Spleen (tissue), 3 donors: Measurements from ENCODE around the gene FBXO31.

ENCODE experiments used
- POLR2A ChIP-seq, 3 donors: fragments of 450-650 bp; IDR thresholded peaks; one replicate each; pipeline ENCODE4 v1.5.1; 2017; ENCODE audit warnings: antibody characterized with exemption in 3 of 3, mild to moderate bottlenecking in 1 of 3
- POLR2AphosphoS5 ChIP-seq, 3 donors: sonication (generic); formaldehyde crosslinking; IDR thresholded peaks; one replicate each; pipeline ENCODE4 v1.5.1; 2017; ENCODE audit warnings: antibody characterized with exemption in 3 of 3

DNA sequence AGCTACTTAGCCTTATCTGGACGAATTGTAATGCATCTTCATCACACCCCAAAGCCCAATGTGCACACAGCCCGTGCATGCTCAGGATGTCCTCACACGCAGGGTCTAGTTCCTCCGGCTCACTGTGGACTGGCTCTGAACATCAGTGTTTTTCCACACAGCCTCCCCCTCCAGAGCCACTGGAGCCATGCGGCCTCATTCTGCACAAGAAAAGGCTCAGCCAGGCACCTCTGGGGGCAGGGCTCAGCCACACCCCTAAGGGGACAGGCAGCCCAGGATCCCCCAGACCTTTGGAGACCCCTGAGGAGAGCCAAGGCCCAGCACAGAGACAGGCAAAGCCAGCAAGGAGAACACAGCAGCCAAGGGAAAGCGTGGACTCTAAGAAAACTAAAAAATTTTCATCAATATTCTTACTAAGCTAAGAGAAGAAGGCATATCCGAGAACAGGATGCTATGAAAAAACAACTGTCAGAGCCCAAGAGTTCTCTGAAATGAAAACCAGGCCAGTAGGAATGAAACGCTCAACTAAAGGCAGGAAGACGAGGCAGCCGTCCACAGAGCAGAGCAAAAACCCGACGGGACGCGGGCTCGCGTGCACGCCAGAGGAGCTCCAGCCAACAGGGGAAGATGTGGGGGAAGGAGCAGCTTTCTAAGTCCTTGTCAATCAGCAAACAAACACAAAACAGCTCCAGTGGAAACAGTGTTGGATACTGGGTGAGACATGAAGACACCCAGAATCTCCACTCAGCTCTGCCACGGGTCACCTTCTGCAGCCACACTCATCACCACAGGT lies 43.0 kb upstream of the FBXO31 start:
- TF ChIP-seq POLR2AphosphoS5 (IDR thresholded peaks at IDR 0.05) (no peak), POLR2A (IDR thresholded peaks at IDR 0.05) (no peak)
